ENCODE measurements around the gene GALNT6.

DNA sequence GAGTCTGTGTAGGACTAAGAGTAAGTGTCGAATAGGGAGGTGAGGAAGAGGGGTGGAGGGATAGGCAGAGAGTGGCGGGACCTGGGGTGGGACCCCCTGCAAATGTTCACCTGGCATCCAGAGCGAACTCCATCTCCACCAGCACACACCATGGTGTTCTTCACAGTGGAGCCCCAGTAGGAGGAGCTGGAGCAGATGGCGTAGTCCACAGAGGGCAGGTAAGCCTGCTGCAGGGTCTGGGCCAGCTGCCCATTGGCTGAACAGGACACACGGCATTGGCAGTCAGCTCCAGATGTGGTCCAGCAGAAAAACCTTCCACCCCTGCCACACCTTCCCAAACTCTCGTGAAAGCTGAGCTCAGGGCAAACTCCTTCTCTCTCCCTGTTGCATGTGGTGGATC lies 51.5 kb downstream of the GALNT6 start:
- TF ChIP-seq, protein P1, sequence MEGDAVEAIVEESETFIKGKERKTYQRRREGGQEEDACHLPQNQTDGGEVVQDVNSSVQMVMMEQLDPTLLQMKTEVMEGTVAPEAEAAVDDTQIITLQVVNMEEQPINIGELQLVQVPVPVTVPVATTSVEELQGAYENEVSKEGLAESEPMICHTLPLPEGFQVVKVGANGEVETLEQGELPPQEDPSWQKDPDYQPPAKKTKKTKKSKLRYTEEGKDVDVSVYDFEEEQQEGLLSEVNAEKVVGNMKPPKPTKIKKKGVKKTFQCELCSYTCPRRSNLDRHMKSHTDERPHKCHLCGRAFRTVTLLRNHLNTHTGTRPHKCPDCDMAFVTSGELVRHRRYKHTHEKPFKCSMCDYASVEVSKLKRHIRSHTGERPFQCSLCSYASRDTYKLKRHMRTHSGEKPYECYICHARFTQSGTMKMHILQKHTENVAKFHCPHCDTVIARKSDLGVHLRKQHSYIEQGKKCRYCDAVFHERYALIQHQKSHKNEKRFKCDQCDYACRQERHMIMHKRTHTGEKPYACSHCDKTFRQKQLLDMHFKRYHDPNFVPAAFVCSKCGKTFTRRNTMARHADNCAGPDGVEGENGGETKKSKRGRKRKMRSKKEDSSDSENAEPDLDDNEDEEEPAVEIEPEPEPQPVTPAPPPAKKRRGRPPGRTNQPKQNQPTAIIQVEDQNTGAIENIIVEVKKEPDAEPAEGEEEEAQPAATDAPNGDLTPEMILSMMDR (IDR thresholded peaks at IDR 0.05; ENCODE audit: poor library complexity, severe bottlenecking), result no peak
- TF ChIP-seq POLR2AphosphoS5 (IDR thresholded peaks at IDR 0.05) (no peak), TAF1 (IDR thresholded peaks at IDR 0.05; ENCODE audit: low read depth) (no peak)
